ENCODE measurements around the gene FAM53A.

Gene FAM53A

GRCh38 chr4:1683736-1684505 lies at the start of gene FAM53A:
Gene FAM53A, minus strand, starts transcription at chr4:1684313. Its CDS starts 15,572 bp downstream, at chr4:1668741.
- H3K4me1 ChIP-seq = no peaks in the 10 kb centered on the region
- peak; percentile 62 to 90 for DNase-seq (ENCODE audit: low spot score in 2 of 2)
- H3K27me3 ChIP-seq (ENCODE audit: low read depth) = no peaks in the 10 kb centered on the region
- H3K4me3 ChIP-seq = no peak within 1 kb of the TSS; the same call in 1 of the 2 replicates
- H3K36me3 ChIP-seq (replicated peaks) = no peaks in the 10 kb centered on the region
- H3K9me3 ChIP-seq = no peaks in the 10 kb centered on the region
- in situ Hi-C loops (cut with MboI; ENCODE audit: low sequenced_read_pairs) = no loop called here

GRCh38 chr4:1732911-1733310 lies 48.8 kb upstream of the FAM53A start:
- Histone ChIP-seq H3K36me3 (replicated peaks) (peaks cover 93% of the 10 kb centered on the region), H3K9me3 (no peaks in the 10 kb centered on the region), H3K27me3 (ENCODE audit: low read depth) (no peaks in the 10 kb centered on the region), H3K4me3 (no peak overlapping the region), H3K4me1 (no peaks in the 10 kb centered on the region)
- in situ Hi-C loops (cut with MboI; ENCODE audit: low sequenced_read_pairs) = no loop called here
- no peak for DNase-seq (ENCODE audit: low spot score in 2 of 2)

- DNase-seq (ENCODE audit: low spot score in 2 of 2) = no peak
- Histone ChIP-seq H3K4me1 (no peaks in the 10 kb centered on the region), H3K27me3 (ENCODE audit: low read depth) (no peaks in the 10 kb centered on the region), H3K36me3 (replicated peaks) (peaks cover 93% of the 10 kb centered on the region), H3K9me3 (no peaks in the 10 kb centered on the region), H3K4me3 (no peak overlapping the region)
- in situ Hi-C loops (cut with MboI; ENCODE audit: low sequenced_read_pairs) = no loop called here
Measured at GRCh38 chr4:1731180-1731579, 47.1 kb upstream of the FAM53A start.

- no peak overlapping the region for H3K4me3 ChIP-seq
- H3K27me3 ChIP-seq (ENCODE audit: low read depth) = no peaks in the 10 kb centered on the region
- H3K9me3 ChIP-seq = no peaks in the 10 kb centered on the region
- in situ Hi-C loops (cut with MboI; ENCODE audit: low sequenced_read_pairs) = no loop called here
- no peaks in the 10 kb centered on the region for H3K4me1 ChIP-seq
- DNase-seq (ENCODE audit: low spot score in 2 of 2) = no peak
- H3K36me3 ChIP-seq (replicated peaks) = peaks cover 93% of the 10 kb centered on the region
Measured at GRCh38 chr4:1730532-1731135, 46.5 kb upstream of the FAM53A start.

GRCh38 chr4:1728061-1728980 lies 44.2 kb upstream of the FAM53A start:
- no peaks in the 10 kb centered on the region for H3K9me3 ChIP-seq
- in situ Hi-C loops (cut with MboI; ENCODE audit: low sequenced_read_pairs) = no loop called here
- DNase-seq (ENCODE audit: low spot score in 2 of 2) = no peak
- H3K36me3 ChIP-seq (replicated peaks) = peaks cover 92% of the 10 kb centered on the region
- no peak overlapping the region for H3K4me3 ChIP-seq
- H3K27me3 ChIP-seq (ENCODE audit: low read depth) = no peaks in the 10 kb centered on the region
- no peaks in the 10 kb centered on the region for H3K4me1 ChIP-seq

- no peaks in the 10 kb centered on the region for H3K27me3 ChIP-seq (ENCODE audit: low read depth)
- in situ Hi-C loops (cut with MboI; ENCODE audit: low sequenced_read_pairs) = no loop called here
- H3K36me3 ChIP-seq (replicated peaks) = peaks cover 92% of the 10 kb centered on the region
- no peak overlapping the region for H3K4me3 ChIP-seq
- H3K9me3 ChIP-seq = no peaks in the 10 kb centered on the region
- no peak for DNase-seq (ENCODE audit: low spot score in 2 of 2)
- H3K4me1 ChIP-seq = peaks cover 4% of the 10 kb centered on the region; the same call in 1 of the 2 replicates
Measured at GRCh38 chr4:1727117-1728031, 43.3 kb upstream of the FAM53A start.

- H3K4me3 ChIP-seq = no peak overlapping the region
- H3K9me3 ChIP-seq = no peaks in the 10 kb centered on the region
- H3K27me3 ChIP-seq (ENCODE audit: low read depth) = no peaks in the 10 kb centered on the region
- peak; percentile 64 to 94 for DNase-seq (ENCODE audit: low spot score in 2 of 2)
- peaks cover 95% of the 10 kb centered on the region for H3K36me3 ChIP-seq (replicated peaks)
- peaks cover 4% of the 10 kb centered on the region; the same call in 1 of the 2 replicates for H3K4me1 ChIP-seq
- in situ Hi-C loops (cut with MboI; ENCODE audit: low sequenced_read_pairs) = no loop called here
Measured at GRCh38 chr4:1726146-1726934, 42.2 kb upstream of the FAM53A start.

- no peak overlapping the region for H3K4me3 ChIP-seq
- peaks cover 4% of the 10 kb centered on the region; the same call in 1 of the 2 replicates for H3K4me1 ChIP-seq
- H3K27me3 ChIP-seq (ENCODE audit: low read depth) = no peaks in the 10 kb centered on the region
- H3K9me3 ChIP-seq = no peaks in the 10 kb centered on the region
- in situ Hi-C loops (cut with MboI; ENCODE audit: low sequenced_read_pairs) = no loop called here
- peaks cover 86% of the 10 kb centered on the region for H3K36me3 ChIP-seq (replicated peaks)
- no peak for DNase-seq (ENCODE audit: low spot score in 2 of 2)
Measured at GRCh38 chr4:1725521-1725920, 41.4 kb upstream of the FAM53A start.

GRCh38 chr4:1723131-1723801 lies 39.2 kb upstream of the FAM53A start:
- in situ Hi-C loops (cut with MboI; ENCODE audit: low sequenced_read_pairs) = no loop called here
- peak overlapping the region; percentile 89 for H3K4me3 ChIP-seq
- H3K4me1 ChIP-seq = peaks cover 6% of the 10 kb centered on the region
- no peaks in the 10 kb centered on the region for H3K9me3 ChIP-seq
- peaks cover 70% of the 10 kb centered on the region for H3K36me3 ChIP-seq (replicated peaks)
- no peaks in the 10 kb centered on the region for H3K27me3 ChIP-seq (ENCODE audit: low read depth)
- no peak for DNase-seq (ENCODE audit: low spot score in 2 of 2)

- Histone ChIP-seq H3K4me3 (peak overlapping the region; percentile 89), H3K27me3 (ENCODE audit: low read depth) (no peaks in the 10 kb centered on the region), H3K4me1 (peaks cover 6% of the 10 kb centered on the region), H3K36me3 (replicated peaks) (peaks cover 70% of the 10 kb centered on the region), H3K9me3 (no peaks in the 10 kb centered on the region)
- no peak for DNase-seq (ENCODE audit: low spot score in 2 of 2)
- in situ Hi-C loops (cut with MboI; ENCODE audit: low sequenced_read_pairs) = no loop called here
Measured at GRCh38 chr4:1722551-1723118, 38.5 kb upstream of the FAM53A start.

GRCh38 chr4:1721666-1722550 lies 37.8 kb upstream of the FAM53A start:
- no peak for DNase-seq (ENCODE audit: low spot score in 2 of 2)
- Histone ChIP-seq H3K9me3 (no peaks in the 10 kb centered on the region), H3K4me1 (peaks cover 6% of the 10 kb centered on the region), H3K27me3 (ENCODE audit: low read depth) (no peaks in the 10 kb centered on the region), H3K36me3 (replicated peaks) (peaks cover 65% of the 10 kb centered on the region), H3K4me3 (peak overlapping the region; percentile 89)
- in situ Hi-C loops (cut with MboI; ENCODE audit: low sequenced_read_pairs) = no loop called here
